Astrocyte (in vitro differentiated cells and primary cell): ENCODE data around the gene MIEF2.

Experiments used
- CTCF ChIP-seq: IDR thresholded peaks from 2 replicates; pipeline ENCODE4 v1.5.1; 2011; ENCODE audit warnings: low read depth, mild to moderate bottlenecking, inconsistent platforms, low read length, moderate library complexity; ENCODE audit not compliant: insufficient read depth
- EZH2 ChIP-seq: IDR thresholded peaks from 2 replicates; pipeline ENCODE4 v1.6.1; 2012; ENCODE audit warnings: mild to moderate bottlenecking, low read length, inconsistent platforms; ENCODE audit not compliant: insufficient read depth

- TF ChIP-seq CTCF (no peak), EZH2 (no peak)
Observed at GRCh38 chr17:18261659-18262058, 1.2 kb downstream of the MIEF2 start.
